HL-60/S4 (cell line): ENCODE measurements around the gene RPL19.

Source experiments
- in situ Hi-C: fragments of 300-500 bp; cut with MboI; formaldehyde crosslinking; loops from 2 replicates; pipeline ENCODE4 v1.14.3; 2022; ENCODE audit warnings: low sequenced_read_pairs

RPL19 gene

DNA sequence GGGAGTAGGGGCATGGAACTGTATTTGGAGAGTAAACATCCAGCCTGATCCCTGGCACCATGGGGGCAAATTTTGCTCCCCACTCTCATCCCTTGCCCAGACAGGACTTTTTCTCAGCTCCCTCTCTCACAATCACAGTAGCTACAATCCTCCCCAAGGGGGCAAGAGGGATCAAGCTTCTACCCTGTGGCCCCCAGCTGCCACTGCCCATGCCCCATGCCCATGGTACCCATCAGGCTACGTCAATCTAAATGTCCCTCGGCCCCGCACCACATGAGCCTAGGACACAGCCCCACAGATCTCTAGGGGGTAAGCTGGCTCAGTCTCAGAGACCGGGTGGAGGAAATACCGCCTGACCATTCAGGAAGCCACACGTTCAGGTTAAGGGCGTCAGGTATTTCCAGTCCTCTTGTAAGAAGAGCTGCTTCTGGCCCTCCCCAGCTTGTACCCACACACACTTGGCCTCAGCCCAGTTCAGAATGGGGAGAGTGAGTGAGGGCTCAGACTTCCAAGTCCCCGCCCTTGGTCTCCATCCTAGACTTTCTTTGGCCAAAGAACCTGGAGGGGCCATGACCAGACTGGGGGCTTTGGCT, 4.4 kb upstream of the RPL19 start:
- in situ Hi-C loops = no loop called here

DNA sequence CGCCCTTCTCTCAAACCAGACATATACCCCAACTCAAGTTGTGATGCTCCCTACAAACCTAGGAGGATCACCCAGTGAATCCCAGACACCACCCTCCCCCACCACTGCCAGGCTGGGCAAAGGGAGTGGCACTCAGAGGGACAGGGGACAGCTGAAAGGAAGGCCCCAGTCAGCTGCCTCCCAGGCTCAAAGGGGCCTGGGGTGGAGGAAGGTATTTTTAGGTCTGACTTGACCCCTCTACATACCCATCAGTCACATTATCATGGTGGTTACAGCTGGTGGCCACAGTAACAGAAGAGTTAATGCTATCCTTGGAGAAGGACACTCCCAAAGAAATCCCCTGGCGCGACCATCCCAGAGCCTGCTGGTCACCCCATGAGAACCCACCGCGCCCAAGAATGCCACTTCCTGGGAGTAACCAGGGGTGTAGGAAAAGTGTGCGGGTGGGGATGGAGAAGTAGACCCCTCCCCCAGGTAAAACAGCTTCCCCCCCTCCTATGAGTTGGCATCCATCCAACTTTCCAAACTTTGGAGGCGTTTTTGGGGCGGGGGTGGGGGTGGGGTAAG, 3.8 kb upstream of the RPL19 start:
- in situ Hi-C loops = no loop called here

DNA sequence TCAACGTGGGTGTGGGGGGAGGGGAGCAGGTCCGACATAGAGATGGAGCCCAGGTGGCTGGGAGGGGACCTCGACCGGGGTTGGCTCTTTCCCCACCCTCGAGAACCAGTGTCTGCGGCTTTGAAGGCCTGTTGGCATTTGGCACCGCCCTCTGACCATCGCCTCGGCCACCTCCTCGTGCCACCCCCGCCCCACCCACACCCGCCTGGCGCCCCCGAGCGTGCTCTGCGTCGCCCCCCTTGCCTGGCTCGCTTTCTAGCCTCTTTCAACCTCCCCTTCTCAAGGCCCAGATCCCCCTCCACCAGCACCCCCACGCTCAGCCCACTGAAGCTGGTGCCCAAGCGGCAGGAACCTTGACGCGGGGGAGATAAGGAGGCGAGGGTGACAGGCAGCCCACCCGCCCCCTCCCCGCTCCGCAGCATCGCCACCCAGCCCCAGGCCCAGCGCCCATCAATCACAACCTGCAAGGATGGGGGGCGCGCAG, 3.2 kb upstream of the RPL19 start:
- in situ Hi-C loops = no loop called here

DNA sequence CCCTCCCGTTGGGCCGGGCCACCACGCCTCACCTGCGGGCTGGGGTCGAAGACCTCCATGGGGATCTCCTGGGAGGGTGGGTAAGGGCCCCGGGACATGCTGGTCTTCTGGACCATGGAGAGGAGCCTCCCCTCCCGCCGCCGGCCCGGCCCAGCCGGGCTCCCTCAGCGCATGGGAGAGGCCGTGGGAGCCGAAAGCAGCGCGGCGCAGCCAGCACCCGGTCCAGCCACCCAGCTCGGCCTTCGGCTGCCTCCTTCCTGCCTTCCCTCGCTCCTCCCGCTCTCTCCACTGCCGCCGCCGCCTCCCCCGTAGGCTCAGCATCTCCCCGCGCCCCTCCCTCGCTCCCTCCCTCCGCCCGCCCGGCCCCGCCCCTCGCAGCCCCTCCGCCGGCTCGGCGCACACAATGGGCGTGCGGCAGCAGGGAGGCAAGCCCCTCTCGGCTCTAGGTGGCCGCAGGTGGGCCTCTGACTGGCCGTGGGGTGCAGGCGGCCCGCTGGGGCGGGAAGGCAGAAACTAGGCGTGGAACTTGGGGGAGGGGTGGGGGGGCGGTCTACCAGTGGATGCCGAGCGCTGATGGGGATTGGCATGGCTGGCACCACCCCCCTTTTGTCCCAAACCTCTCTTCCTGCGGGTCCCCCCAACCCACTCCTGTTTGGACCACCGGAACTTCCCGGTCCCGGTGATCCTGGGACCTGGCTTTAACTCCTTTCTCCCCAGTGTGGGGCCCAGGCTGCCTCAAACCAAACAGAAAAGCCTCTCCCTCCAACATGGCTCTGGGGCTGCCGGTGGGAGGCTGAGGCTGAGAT, 2.5 kb upstream of the RPL19 start, which contains the start of gene CACNB1:
TSS of gene CACNB1 (minus strand) at position 290 of the 806 bp plus-strand sequence. CDS start at position 116, 174 bp downstream.
- in situ Hi-C loops = no loop called here

DNA sequence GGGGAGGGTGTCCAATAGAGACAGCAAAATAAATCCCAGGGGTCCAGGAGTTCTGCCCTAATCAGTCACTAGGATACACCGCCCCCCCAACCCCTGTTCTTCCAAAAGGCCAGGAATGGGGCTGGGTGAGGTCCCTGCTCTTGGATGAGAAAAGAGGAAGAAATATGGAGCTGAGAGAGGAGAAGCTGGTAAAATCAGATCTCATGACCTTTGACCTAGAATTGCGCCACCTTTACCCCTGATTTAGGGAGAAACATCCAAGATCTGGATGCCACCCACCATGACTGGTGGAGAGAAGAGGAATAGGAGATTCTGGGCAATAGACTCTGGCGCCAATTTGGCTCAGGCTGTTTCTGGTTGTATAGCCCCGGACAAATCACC, 1.9 kb upstream of the RPL19 start:
- in situ Hi-C loops = no loop called here

DNA sequence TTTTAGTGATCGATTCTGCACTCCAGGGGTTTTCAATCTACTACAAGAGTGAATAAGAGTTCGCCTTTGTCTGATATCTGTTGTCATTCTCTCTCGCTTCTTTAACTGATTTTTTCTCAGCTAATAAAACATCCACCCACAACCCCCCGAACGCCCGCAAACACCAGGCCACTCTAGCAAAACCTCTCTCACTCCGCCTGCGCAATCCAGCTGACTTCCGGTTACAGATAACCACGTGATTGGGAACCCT, 338 bp upstream of the RPL19 start:
- in situ Hi-C loops = no loop called here

DNA sequence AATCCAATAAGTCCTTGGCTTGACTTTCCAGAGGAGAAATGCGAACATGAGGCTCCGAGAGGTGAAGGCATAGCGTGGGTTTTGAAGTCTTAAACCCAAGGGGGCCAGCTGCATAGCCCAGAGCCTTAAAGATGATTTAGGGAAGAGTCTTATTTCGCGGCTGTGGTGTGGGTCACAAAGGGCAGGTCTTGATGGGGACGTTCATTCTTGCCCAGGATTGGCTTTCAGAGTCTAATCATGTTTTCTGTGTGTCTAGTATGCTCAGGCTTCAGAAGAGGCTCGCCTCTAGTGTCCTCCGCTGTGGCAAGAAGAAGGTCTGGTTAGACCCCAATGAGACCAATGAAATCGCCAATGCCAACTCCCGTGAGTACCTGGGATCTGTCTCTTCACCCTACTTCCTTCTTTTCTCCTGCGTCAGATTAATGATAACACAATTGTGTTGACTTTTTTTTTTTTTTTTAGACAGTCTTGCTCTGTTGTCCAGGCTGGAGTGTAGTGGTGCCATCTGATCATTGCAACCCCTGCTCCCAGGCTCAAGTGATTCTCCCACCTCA, 951 bp downstream of the RPL19 start:
- in situ Hi-C loops = no loop called here

DNA sequence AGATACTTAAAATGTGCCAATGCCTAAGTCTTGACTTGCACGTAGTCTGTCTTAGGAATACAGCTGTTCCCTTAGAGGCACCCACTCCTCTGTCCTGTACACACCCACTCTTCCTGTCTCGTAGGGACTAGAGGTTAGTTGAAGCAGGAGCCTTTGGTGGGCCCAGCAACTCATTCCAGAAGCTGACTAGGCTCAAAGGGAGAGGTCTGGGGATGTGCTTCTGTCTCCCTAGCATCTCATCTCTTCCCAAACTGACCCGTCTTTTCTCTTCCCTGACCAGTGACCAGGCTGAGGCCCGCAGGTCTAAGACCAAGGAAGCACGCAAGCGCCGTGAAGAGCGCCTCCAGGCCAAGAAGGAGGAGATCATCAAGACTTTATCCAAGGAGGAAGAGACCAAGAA, 4.2 kb downstream of the RPL19 start:
- in situ Hi-C loops = no loop called here

DNA sequence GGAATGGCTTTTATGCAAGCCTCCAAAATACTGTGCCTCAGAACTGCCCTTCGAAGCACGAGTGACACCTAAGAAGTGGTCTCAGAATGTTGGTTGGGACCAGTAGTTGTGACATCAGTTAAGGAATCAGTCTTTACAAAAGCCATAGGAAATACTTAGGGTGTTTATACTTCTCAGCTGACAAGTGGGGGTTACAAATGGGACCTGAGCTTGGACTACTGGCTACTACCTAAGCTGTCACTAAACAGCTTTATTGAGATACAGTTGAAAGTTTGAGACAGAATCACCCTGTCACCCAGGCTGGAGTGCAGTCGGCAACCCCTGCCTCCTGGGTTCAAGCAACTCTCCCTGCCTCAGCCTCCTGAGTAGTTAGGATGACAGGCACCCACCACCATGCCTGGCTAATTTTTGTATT, 5.0 kb downstream of the RPL19 start:
- in situ Hi-C loops = no loop called here

DNA sequence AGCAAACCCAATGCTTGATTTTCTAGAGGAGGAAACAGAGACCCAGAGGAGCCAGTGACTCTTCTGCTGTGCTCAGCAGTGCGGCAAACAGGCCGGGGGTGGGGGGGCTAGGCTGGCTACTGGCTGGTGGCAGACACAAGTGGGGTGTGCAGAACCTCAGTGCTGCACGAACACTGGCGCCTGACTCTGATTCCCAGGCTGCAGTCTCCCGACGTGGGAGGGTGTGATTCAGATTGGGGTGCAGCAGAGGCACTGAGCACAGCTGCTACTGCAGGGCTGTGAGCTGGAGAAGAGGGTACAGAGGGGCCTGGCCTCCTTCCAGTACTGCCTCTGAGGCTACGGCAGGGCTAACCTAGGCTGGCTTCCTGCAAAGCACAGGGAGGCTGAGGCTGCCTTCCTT, 8.1 kb downstream of the RPL19 start:
- in situ Hi-C loops = no loop called here

DNA sequence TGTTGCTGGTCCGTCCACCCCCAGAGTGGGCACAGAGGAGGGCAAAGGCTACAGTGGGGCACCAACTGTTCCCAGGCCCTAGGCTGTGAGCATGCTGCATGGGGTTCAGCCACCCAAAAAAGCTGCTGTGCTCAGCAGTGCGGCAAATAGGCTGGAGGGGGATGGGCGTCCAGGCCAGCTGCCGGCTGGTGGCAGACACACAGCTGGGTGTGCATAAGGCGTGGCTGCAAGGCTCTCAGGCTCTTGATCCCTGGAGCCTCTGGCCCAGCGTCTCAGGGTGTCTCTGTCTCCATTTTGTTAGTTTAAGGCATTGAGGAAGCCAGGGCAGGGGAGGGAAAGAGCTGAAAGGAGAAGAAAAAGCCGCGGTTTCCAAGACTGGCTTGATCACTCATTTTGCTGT, 8.8 kb downstream of the RPL19 start:
- in situ Hi-C loops = no loop called here

DNA sequence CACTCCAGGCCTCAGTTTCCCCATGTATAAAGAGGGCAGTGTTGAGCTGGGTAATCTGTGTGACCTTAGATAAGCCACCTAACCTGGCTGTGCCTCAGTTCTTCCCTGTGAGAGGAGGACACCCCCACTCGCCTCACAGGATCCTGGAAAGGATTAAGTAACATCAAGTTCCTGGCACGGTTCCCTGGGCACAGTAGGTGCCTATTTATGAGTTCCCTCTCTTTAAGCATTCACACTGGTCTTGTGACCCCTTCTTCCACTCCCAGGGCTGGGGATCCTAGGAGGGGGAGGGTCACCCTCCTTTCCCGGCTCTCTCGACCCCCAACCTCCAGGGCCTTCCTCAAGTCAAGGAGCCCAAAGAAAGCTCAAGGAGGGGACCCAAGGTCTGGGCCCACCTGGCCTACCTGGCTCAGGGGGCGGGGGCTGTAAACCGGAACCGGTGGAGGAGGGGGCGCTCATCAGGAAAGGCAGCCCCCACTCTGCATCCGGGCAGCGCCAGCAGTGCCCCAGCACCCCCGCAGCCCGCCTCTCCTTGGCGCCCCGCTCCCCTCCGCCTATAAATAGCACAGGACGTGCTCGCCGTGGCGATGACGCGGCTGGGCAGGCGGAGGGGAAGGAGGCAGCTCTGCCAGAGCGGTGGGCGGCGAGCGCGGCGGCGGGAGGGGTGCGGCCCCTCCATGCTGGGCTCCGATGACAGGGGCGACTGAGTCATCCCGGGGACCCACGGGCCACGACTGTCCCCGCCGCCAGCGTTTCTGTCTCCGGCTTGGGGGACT, 9.4 kb downstream of the RPL19 start:
- in situ Hi-C loops = no loop called here

DNA sequence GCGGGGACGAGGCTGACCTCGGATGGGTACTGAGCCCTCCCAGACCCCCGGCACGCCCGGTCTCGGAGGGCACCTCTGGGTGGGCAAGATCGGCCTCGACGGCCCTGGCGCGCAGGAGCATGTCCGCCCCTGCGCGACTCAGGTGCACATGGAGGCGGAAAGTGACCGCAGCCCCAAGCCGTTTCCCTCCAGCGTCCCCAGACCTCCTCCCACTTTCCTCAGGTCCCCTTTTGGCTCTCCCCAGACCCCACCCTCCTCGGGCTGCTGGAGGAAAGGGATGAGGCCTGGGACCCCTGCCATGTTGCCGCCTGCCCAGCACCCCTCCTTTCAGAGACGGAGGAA, 10.0 kb downstream of the RPL19 start:
- in situ Hi-C loops = no loop called here

DNA sequence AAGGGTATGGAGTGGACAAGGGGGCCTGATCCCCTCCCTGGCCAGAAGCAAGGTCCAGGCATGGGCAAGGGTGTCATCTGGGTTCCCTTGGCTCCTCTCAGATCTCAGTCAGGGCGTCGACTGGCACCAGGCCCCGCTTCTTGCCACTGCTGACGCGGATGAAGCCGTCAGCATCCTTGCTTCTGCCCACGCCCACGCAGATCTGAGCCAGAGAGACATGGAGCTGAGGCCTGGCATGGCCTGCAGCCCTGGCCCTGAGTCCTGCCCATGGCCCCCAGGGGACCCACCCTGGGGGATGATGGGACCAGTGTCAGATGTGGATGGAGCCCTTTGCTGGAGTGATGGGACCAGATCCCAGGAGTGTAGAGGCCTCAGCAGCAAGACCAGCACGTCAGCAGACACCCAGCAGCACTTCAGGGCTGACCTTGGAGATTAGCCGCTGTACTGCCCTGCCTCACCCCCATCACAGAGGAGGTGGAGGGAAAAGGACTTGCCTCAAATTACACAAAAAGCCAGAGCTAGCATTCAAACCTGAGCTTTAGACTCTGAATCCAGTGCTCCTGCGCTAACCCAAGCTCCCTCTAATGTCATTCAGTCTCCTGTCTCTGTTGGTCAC, 12.2 kb downstream of the RPL19 start:
- in situ Hi-C loops = no loop called here

DNA sequence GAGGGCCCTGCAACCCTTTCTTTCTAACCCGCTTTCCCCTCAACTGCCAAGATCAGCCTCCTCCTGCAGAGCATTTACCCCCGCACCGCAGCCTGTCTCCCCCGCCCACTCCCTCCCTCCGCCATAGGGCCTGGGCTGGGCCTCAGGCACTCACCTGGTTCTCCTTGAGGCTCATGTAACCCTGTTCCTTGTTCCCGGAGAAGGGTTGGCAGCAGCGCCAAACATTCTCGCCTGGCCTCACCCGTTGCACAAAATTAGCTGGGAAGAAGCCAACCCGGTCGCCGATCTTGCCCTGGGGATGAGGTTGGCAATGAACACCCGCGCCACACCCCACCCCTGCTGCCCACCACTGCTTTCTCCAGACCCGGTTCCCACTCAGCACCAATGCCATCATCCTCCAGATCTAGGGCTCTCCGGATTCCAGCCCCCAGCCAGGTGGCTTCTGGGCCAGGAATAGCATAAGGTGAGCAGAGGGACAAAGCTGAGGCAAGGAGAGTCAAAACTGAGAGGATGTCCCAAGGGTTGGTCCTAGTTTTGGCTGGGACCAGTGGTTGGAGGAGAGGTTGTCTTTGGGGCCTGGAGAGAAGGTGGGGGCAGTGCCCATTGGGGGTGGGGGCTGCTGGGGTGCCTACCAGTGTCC, 12.9 kb downstream of the RPL19 start:
- in situ Hi-C loops = no loop called here

DNA sequence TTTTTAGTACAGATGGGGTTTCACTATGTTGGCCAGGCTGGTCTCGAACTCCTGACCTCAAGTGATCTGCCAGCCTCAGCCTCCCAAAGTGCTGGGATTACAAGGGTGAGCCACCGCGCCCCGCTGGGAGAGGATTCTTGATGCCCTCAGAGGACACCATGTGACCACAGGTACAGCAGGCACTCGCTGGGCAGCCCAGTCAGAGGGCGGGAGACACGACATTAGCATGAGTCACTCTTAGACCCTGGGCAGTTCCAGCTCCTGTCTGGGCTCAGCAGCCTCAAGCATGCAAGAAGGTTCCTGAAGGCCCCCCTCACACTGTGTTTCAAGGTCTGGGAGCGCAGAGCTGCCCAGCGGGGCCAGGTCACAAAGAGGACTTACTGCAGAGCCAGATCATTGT, 13.8 kb downstream of the RPL19 start:
- in situ Hi-C loops = no loop called here

DNA sequence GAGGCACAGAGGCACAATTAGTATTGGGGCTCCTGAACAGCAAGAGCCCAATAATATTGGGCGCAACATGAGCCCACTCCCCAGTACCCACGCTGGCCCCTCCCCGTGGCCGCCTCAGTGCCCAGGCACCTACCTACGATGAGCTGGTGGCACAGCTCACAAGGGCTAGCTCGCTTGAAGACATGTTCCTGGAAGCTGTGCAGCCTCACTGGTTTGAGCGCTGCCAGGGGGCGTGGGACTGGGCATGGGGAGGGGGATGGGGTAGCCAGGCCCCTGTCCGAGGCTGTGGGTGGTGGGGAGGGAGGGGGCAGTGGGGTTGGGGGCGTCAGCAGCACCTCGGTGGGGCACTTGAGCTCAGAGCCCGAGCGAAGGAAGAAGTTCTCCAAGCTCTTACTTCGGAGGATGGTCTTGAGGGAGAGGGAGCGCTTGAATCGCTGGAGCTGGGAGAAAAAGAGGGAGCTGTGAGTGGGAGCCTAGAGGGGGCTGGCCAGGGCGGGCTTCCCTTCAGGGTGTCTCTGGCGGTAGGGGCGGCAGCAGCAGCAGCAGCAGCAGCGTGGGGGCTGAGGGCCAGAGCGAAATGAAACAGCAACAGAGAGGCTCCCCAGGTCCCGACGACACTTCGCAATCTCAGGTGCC, 17.8 kb downstream of the RPL19 start:
- in situ Hi-C loops = no loop called here

DNA sequence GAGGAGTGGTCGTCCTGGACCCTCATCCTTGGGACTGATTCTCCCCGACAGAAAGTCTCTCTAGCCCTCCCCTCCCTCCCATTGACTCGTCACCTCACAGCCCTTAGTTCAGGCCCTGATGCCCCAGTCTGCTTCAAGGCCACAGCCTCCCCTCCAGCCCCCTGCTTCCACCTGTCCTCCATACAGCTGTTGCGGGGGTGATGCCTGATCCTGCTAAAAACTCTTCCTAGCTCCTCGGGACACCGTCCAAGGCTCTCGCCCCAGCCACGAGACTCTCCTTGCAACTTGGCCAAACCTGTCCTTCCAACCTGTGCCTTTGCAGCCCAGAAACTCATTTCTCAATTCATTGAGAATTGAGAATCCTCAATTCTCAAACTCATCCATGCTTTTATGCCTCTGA, 18.8 kb downstream of the RPL19 start:
- in situ Hi-C loops = no loop called here

DNA sequence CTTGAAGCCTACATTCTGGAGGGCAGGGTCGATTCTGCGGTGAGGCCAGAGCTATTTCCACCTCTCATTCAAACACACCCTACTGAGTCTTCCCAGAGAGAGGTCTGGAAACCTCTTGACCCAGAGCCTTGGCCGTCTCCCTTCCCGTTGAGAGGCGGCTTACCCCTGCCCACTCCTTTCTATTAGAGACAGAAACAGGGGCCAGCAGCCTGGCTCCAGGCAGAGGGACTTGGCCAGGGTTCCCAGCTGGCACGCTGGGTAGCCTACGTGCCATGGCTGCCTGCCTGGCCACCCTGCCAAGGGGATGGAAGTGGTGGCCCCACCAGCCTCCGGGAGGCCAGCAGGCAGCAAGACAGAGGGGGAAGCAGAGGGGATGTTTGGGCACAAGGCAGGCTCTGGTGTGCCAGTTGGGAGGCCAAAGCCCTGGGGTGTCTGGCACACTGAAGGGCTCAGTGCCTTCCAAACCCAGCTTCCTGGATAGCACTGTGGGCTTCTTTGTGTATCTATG, 19.6 kb downstream of the RPL19 start:
- in situ Hi-C loops = no loop called here

DNA sequence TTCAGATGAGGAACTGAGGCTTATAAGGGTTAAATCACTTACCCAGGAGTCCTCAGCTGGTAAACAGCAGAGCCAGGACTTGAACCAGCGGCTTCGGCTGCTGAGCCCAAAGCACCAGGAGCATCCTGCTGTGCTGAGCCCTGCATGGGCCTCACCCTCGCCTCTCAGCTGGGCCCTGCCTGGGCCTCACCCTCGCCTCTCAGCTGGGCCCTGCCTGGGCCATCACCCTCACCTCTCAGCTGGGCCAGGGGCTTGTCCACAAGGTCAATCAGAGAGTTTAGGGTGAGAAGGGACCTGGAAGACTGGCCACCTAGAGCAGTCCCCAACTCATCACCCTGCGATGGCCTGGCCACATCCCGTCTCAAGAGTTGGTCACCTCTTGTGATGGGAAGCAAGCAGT, 21.5 kb downstream of the RPL19 start:
- in situ Hi-C loops = no loop called here
